Cardiac muscle cell (in vitro differentiated cells and primary cell): Measurements from ENCODE around the gene ABTB2. TPM values are rescaled to one million over a fixed set of nuclear protein-coding genes. Genes with fewer than 3 reads are reported as not detected.
A peak's percentile ranks its signal among the peaks of the same experiment; 100 is the strongest.
"Not testable (repeated sequence)": the region's sequence is repeated elsewhere in the genome, so short reads cannot be mapped to it uniquely, and the experiment has no call there.

Experiments used
- DNase-seq, 2 donors: peaks; one replicate each; pipeline versions ENCODE4 v3.0.0 to v3.0.0-alpha.2; 2010 to 2017; ENCODE audit warnings: low read depth in 1 of 2, low spot score in 1 of 2
- H3K27ac ChIP-seq: fragments of 200-600 bp; sonication (generic); 2 replicates; pipeline ENCODE4 v1.5.1; 2016
- H3K27me3 ChIP-seq: fragments of 200-600 bp; sonication (generic); 2 replicates; pipeline ENCODE4 v1.6.0; 2016; ENCODE audit warnings: control low read depth
- H3K36me3 ChIP-seq: fragments of 200-600 bp; sonication (generic); 2 replicates; pipeline ENCODE4 v1.5.1; 2016; ENCODE audit warnings: control low read depth
- H3K4me1 ChIP-seq: fragments of 200-600 bp; sonication (generic); 2 replicates; pipeline ENCODE4 v1.8.1; 2017; ENCODE audit warnings: low read depth, mild to moderate bottlenecking, mixed run types
- H3K4me3 ChIP-seq: fragments of 200-600 bp; sonication (generic); 2 replicates; pipeline ENCODE4 v1.5.1; 2016; ENCODE audit warnings: mild to moderate bottlenecking
- H3K9me3 ChIP-seq: fragments of 200-600 bp; sonication (generic); 2 replicates; pipeline ENCODE4 v1.5.1; 2017; ENCODE audit warnings: low read depth, mild to moderate bottlenecking, control low read depth
- CTCF ChIP-seq: IDR thresholded peaks from 2 replicates; pipeline ENCODE4 v1.5.1; 2012; ENCODE audit warnings: low read depth, mild to moderate bottlenecking, low read length
- polyA plus RNA-seq: library from polyadenylated mRNA; unstranded; fragments of >200 nt; fragmentation: Nextera tagmentation; extraction: Ambion mirVana; gene quantifications from 2 replicates; pipeline ENCODE4 v1.2.1, GENCODE V29; 2016
- total RNA-seq: library from RNA; depleted of rRNA; stranded (reverse); fragments of >200 nt; gene quantifications from 2 replicates; pipeline ENCODE4 v1.2.3, GENCODE V29; 2016

Gene ABTB2
- total and polyA plus RNA-seq, 2 experiments from 2014 or later, result 29.0 to 61.3 TPM

DNA sequence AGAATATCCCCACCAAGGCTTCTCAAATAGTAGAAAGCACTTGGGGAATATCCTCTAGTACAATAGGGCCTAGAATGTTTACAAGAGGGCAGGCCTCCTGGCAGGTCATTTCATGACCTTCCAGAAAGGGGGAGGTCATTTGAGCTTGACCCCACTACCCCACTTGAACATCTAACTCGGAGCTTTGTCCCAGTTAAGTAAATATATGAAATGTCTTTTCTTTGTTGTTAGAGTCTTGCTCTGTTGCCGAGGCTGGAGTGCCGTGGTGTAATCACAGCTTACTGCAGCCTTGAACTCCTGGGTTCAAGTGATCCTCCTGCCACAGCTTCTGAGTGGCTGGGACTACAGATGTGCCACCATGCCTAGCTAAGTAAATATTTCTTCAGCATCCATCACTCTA is 108.4 kb downstream of the ABTB2 start:
- Histone ChIP-seq H3K27ac (peak overlapping the region; percentile 65), H3K36me3 (no peaks in the 10 kb centered on the region), H3K4me3 (no peak overlapping the region), H3K9me3 (no peaks in the 10 kb centered on the region), H3K4me1 (peaks cover 51% of the 10 kb centered on the region), H3K27me3 (no peaks in the 10 kb centered on the region)
- no peak for DNase-seq
- no peak for TF ChIP-seq CTCF

GRCh38 chr11:34246511-34246910 is 111.3 kb downstream of the ABTB2 start:
- not testable (repeated sequence) for DNase-seq, H3K9me3 ChIP-seq, H3K4me3 ChIP-seq, H3K27ac ChIP-seq, H3K27me3 ChIP-seq, H3K36me3 ChIP-seq
- H3K4me1 ChIP-seq, result peaks cover 65% of the 10 kb centered on the region

DNA sequence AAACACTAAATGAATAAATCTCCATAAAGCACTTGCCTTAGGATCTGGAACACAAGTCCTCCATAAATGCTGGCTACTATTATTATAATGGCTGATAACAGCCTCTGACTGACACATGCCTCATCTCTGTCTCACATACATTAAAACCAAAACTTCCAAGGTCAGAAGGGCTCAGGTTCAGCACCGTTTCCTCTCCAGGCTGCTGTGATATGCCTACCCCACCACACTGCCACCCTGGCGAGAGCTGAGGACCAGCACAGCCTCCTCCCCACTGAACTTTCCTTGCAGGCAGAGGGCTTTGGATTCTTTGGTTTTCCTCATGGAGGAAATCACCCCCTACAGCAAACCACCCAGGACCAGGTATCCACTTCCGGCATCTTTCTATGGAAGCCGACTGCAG is 112.8 kb downstream of the ABTB2 start:
- Histone ChIP-seq H3K27me3 (no peaks in the 10 kb centered on the region), H3K27ac (peak overlapping the region; percentile 95), H3K36me3 (no peaks in the 10 kb centered on the region), H3K4me3 (no peak overlapping the region), H3K9me3 (no peaks in the 10 kb centered on the region), H3K4me1 (peaks cover 56% of the 10 kb centered on the region)
- no peak for TF ChIP-seq CTCF
- DNase-seq, result no peak

- no peaks in the 10 kb centered on the region for H3K36me3 ChIP-seq
- H3K27me3 ChIP-seq, result no peaks in the 10 kb centered on the region
- TF ChIP-seq CTCF, result no peak
- peak; percentile 62 to 67 for DNase-seq
- H3K9me3 ChIP-seq, result no peaks in the 10 kb centered on the region
- peak overlapping the region; percentile 95 for H3K27ac ChIP-seq
- no peak overlapping the region for H3K4me3 ChIP-seq
- H3K4me1 ChIP-seq, result peaks cover 49% of the 10 kb centered on the region
Measured at GRCh38 chr11:34243600-34244464, 114.0 kb downstream of the ABTB2 start.

GRCh38 chr11:34242037-34242625 is 115.7 kb downstream of the ABTB2 start:
- TF ChIP-seq CTCF, result no peak
- DNase-seq, result no peak
- Histone ChIP-seq H3K9me3 (no peaks in the 10 kb centered on the region), H3K27ac (peak overlapping the region; percentile 95), H3K36me3 (no peaks in the 10 kb centered on the region), H3K4me3 (no peak overlapping the region), H3K4me1 (peaks cover 48% of the 10 kb centered on the region), H3K27me3 (no peaks in the 10 kb centered on the region)

DNA sequence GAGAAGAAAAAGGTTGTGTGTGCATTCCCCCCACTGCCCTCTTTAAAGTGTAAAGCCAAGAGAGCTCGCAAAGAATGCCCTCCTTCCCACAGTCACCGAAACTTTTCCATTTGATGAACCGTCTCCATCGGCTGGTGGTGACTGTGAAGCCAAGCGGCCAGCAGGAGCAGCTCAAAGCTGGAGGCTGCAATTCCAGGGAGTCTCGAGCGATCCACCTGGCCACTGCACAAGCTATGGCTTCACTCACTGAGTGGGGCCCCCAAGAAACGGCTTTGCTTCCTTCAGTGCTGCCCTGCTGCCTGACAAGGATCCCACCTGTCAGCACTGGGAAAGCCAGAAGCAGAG is 117.7 kb downstream of the ABTB2 start:
- no peak for TF ChIP-seq CTCF
- no peaks in the 10 kb centered on the region for H3K27me3 ChIP-seq
- H3K27ac ChIP-seq, result peak overlapping the region; percentile 35
- no peaks in the 10 kb centered on the region for H3K36me3 ChIP-seq
- no peaks in the 10 kb centered on the region for H3K9me3 ChIP-seq
- H3K4me1 ChIP-seq, result peaks cover 52% of the 10 kb centered on the region
- DNase-seq, result no peak
- H3K4me3 ChIP-seq, result no peak overlapping the region
